NOMO-1 treated with dmso at 0.1 percent for 144 hours (cell line): ENCODE results near the gene ABLIM1.
"Not testable (repeated sequence)": the region's sequence is repeated elsewhere in the genome, so short reads cannot be mapped to it uniquely, and the experiment has no call there.

Experiments used
- DNase-seq: peaks from one replicate; lab custom pipeline; 2025; ENCODE audit not compliant: unreplicated experiment; lab: John Stamatoyannopoulos, UW

ABLIM1 gene

DNA sequence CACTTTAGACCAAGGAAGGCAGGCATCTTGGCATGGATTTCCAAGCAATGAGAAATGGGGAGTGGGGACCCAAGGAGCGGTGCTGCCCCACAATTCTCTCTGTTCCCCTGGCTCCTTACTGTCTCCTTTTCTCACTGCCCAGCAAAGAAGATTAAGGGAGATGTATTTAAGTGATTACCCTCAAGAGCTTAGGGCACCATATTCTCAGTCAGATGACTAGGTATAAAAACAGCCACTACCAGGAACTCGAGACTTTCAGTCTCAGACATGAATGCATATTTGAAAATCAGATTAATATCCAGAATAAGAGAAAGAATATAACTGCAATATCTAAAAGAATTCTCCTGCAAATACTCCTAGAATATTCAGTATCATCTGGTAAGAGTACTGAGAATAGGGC, at the start of gene ABLIM1:
ABLIM1 (minus strand) TSS at position 101 of the 400 bp plus-strand sequence; CDS start at position 26, 75 bp downstream.
- no peak for DNase-seq

DNA sequence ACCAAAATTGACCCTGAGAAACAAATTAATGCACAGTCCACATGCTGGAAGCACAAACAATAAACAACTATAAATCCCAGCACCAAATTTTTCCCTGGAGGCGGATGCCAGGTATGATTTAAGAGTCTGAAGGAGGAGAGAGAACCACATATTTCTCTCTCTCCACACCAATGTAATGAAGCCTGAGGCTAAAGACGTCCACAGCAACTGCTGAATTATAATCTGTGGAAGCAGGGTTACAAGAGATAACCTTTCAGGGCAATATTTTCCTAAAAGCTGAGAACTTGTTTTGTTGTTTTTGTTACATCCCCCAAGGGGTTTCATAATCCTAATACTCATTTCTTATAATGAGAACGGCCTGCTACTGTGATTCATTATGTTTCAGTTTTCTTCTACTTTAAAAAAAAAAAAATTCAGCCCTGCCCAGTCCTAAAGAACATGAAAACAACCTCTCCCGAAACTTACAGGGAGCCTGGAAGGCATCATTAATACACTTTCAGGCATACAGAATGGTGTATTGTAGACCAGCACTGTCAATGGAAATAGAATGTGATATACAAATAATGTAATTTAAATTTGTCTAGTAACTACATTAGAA, 48.5 kb upstream of the ABLIM1 start:
- DNase-seq = no peak

DNA sequence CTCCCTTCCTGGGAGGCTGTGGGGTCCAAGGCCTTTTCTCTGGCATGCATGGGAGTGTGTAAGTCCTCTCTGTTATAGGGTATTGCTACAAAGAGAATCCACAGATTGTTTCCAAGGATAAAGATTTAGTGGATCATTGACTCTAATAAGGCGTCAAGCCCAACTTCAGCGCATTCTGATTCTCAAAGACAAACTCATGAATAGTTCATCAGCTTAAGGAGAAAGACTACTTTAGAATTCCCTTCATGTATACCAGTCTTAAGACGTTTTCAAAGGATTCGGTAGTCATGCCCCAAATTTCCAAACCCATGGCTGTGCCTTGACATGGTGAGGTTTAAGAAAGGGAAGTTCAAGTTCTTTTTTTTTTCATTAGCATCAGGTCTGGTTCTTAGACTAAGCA, 46.6 kb upstream of the ABLIM1 start:
- DNase-seq = no peak

DNA sequence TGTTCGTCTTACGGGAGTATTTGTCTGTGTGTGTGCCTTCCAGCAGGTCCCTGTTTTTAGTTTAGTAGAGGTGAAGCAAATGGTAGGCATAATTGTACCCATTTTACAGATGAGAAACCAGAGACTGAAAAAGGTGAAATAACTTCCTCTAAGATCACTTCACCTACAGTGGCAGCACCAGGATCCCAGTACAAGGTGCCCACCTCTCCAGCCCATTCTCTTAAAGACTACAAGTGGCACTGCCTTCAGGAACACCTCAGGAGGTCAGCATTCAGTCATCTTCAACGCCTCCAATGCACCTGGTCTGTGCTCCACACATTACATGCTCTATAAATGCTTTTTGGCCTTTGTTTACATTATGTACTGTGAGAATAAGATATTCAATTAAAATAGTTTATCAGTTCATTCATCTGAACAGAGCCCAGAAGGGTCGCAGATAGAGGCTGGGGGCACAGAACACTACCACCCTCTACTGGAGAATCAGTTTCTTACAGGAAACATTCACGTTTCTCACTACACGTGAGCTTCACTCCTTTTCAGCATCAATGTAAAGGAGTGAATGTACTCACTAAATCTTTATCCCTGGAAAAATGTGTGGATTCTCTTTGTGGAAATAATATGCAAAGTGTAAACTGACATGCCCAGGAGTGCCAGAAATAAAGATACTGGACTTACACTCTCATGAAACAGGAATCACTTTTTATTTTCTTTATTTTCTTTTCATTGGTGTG, 45.5 kb upstream of the ABLIM1 start:
- no peak for DNase-seq

DNA sequence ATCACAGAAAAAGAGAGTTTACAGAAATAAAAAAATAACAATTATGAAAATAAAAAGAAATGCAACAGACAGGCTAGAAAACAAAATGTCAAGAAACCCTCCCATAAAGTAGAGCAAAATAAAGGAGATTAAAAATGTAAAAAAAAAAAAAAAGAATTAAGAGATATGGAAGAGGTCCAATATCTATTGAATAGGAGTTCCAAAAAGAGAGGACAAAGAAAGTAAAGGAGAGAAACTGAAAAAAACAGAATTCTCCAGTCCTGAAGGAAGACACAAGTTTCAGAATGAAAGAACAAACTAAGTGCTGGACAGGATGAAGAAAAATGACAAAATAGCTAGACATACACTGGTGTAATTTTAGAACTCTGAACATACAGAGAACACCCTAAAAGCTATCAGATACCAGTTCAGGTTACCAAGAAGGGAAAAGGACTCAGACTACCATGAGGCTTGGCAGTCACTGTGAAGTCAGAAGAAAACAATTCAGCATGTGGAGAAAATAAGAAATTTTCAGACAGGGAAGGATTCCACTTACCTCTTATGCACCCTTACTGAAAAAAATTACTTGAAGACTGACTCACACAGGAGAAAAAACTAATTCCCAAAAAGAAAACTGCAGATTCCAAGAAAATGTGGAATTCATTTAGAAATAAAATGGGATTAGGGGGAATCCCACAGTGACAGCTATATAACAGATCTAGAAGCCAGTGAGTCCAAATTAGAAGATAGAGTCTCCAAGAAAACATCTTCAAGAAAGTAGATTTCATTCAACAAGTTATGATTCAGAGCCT, 40.4 kb upstream of the ABLIM1 start:
- DNase-seq = no peak

DNA sequence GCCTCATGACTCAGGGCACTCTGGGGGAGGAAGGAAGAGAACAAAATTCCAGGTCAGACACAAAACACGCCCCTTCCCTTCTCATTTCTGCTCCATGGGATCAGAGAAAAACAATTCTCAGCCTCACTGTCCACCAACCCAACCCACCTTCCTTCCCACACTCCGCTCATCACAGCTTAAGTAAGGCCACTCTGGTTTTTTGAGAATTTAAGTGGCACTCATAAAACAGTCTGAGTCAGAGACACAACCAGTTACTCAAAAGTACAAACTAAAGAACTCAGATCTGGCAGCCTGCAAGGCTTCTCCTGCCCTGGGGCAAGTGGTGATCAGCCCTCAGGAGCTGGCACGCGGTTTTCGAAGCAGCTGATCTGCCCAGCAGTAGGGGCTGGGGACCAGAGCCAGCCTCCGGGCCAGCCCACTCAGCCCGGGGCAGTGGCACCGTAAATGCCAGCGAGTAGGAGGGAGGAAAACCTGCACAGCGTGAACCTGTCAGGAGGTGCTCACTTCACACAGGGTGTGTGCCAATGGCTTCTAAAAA, 39.1 kb upstream of the ABLIM1 start:
- no peak for DNase-seq

DNA sequence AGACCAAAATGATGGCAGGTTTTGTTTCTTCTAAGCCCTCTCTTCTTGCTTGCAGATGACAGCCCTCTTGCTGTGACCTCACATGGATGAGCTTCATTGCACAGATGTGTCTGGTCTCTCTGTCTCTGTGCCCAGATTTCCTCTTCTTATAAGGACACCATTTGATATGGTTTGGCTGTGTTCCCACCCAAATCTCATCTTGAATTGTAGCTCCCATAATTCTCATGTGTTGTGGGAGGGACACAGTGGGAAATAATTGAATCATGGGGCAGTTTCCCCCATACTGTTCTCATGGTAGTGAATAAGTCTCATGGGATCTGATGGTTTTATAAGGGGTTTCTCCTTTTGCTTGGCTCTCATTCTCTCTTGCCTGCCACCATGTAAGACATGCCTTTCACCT, 38.2 kb upstream of the ABLIM1 start:
- DNase-seq = not testable (repeated sequence)

DNA sequence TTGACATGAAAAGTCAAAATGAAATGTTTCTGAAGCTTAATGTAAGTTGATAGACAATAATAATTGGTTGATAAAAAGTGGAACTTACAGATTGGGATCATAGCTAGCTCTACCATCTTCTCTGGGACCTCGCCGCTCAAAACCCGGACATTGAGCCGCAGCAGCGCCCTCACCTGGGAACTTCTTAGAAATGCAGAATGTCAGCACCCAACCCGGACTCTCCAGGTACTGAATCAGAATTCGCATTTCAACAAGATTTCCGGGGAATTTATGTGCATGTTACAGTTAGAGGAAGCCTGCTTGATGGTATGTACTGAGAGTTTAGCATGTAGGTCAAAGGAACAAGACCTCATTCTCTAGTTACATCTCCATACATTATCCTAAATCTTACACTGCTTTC, 36.7 kb upstream of the ABLIM1 start:
- DNase-seq = no peak

DNA sequence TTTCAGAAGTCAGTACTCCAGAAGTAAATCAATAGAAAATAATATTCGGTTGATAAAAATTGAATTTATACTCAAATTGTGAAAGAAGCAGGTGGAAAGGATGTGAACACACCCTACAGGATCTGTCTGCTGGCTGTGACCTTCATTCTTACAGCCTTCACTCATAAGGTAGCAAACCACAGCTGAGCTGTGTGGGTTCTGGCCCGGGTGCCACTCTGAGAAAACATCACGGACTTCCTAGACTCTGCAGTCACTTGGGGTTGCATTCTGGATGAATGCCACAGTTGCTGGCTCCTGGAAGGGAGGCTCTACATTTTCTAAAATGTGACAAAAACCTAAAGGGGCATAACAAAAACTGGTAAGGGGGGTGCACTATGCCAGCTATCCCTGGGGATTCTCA, 36.0 kb upstream of the ABLIM1 start:
- DNase-seq = no peak

DNA sequence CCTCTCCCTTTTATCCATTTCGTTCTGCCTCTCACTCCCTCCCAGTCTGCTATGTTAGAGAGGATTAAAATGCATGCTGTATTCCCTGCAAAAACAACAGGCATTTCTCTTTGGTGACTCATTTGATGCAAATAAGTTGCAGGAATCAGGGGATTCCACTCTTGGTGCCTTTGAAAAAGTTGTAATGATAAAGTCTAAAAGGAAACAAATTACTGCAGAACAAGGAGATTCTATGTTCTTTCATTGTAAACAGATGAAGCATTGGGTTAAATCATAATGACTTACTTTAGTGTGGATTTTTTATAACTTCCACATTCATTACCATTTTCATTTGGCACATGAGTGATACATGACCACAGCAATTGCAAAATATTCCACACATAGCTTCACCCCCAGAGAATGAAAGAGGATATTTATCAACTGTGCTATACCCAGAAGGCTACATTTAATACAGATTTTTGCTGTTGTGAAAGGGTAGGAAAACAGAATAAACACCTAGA, 33.4 kb upstream of the ABLIM1 start:
- DNase-seq = no peak

DNA sequence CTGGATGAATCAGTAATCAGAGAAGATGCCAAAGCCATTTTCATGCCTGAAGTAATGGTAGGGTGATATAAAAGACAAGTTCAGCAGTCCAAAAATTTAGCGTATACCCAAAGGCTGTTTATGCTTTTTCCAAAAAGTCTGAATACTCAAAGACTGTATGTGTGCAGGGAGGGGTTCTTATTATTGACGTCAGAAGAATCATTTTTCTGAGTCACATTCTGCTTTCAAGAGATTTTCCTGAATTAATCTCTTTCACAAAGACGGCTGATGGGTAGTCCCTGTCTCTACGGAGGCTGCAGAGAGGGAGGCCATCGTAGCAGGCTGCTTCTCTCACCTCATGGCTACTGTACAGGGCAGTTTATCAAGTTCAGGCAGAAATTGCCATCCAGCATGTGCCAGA, 30.7 kb upstream of the ABLIM1 start:
- no peak for DNase-seq

DNA sequence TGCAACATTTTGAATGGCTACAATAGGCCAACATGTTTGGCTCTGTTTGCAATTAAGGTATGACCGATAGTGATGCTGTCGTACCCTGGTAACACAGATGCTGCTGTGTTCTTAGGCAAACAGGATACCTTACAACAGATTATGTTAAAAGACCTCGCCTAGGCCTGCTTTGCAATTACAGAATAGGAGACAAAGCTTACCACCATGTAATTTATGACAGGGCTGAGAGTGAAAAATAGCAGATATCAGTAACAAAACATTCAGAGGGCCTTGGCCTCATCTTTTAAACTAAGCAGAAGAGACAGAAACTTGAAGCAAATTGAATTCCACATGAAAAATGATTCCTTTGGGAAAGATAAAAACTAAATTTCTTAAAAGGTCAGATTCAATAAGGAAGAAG, 29.4 kb upstream of the ABLIM1 start:
- no peak for DNase-seq

DNA sequence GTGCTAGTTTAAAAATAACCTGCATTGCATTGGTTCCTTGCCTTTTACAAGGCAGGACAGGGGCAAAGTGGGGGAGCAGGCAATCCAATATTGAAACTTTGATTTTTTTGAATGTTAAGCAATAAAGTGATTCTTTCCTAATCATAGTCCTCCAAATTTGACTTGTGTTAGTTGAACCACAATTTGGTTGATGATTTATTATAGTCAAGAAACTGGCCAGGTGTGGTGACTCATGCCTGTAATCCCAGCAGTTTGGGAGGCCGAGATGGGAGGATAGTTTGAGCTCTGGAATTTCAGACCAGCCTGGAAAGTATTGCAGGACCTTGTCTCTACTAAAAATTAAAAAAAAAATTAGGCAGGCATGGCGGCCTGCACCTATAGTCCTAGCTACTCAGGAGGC, 27.9 kb upstream of the ABLIM1 start:
- DNase-seq = no peak

DNA sequence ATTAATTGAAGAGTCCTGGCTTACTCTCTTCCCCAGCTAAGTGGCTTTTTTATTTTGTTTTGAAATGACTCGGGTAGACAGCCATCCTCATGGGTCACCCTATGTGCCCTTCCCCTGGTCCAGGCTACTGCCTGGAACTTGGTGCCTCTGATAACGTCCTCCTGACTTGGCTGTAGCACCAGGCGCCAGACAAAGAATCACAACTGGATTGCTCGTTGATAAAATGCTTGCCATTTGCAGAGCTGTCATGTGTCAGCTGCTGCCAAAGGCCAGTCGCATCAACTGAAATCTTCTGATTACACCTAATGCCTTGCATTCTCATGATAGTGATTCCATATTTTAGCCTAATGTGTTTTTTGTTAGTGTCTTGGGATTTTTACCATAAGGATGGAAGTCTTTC, 27.4 kb upstream of the ABLIM1 start:
- DNase-seq = no peak

DNA sequence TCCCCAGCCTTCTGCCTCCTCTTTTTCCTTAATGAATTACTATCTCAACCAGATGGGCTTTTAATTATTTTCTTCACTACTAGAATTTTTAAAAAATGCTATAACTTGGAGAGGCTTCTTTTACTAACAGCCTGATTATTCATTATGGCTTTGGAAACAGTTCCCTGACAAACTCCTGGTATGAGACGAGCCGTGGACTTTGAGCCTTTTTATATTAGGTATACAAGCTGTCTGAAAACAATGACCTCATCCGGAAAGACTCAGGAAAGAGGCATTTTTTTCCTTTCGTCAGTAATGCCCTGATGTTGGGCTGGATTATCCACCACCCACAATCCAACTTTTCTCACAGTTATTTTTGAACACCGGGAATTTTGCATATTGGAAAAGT, 26.7 kb upstream of the ABLIM1 start:
- DNase-seq = no peak

DNA sequence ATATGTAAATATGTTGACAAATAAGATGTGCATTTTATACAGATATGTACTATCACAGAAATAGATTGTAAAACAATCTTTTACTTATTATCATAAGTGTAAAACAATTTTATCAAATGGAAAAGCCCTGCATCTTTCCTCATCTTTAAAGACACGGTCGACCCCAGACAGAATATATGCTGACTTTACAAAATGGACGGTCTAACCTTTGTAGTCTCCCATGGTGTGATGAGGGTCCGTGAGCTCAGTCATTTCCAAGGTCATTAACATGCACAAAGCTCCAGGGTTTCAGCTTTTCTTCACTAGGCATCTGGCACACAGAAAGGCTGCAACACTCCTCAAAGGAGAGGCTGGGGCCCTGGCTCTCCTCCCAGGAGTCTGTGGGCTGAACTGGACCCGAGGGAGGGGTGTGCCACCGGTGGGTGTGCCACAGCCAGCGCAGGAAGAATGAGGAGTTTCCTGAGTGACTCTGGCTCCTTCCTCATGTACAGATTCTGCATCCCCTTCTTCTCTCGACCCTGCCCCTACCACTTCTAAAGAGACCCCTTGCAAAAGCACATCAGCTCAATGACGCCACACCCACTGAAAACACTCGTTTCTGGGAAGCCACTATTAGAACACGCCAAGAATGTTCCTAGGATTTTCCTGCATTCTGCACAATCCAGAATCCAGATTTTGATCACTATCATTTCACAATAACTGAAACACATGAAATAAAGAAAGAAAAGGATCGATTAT, 26.2 kb upstream of the ABLIM1 start:
- no peak for DNase-seq

DNA sequence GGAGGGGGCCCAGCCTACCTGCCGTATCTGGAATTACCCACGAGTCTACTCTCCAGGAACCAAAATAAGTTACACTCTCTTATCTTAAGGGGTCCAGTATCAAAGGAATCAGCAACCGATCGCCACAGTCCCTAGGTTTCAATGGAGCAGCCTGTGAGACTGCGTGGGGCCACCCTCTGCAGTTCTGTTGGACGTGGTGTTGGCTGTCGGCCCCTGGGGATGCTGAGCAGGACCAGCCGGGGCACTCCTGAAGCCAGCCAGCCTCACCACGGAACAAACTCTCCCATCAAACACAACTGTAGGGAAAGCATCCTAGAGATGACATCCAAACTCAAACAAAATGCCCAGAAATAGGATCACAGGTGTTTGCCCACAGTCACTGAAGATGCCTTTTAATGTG, 25.5 kb upstream of the ABLIM1 start:
- DNase-seq = no peak

DNA sequence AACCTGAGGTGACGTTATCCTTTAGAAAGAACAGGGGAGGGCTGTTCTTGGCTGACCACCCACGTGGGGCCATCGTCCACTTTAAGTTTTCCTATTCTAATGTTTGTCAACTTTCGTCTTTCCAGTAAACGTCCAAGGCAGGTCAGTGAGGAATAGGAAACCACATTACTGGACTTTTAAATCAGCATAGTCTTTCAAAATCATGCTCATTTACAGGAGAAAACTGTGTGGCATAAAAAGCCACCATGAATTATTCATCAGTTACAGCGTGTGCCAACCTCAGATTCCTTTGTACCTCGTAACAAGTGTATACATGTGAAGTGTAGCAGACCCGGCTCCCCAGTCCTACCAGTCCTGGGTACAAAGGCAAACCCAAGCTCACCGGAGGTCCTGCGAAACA, 25.1 kb upstream of the ABLIM1 start:
- no peak for DNase-seq

DNA sequence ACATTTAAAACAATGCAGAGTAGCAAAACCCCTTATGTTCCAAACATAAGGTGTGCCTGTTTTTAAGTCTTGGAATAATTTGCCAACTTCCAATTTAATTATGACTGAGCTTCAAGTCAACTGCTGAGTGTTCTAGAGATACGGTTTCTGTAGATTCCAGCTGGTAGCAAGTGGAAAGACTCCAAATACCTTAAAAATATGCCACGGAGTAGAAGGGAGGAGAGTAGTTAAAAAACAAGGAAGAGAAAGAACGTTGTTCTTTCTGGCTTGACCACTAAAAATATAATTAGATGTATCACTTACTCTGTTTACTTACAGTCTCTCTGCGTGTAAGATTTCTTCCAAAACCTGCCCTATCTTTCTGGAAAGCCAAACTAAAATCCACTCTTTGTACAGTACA, 24.5 kb upstream of the ABLIM1 start:
- no peak for DNase-seq

DNA sequence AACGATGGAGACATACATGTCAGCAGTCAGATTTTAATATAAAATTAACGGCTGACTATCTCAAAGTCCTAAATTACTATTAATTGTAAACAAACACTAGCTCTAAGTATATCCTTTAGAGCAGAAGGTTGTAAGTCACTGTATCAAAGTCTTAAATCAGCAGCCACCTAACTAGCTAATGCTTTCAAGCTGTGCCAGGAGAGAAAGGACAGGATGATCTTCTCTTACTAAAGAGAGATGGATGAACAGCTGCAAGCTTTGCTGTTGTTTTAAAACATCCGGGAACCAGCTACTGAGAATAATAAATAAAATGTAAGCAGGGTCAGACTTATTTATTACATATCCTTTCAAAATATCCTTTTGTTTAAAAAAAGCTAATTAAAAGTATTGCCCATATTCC, 24.0 kb upstream of the ABLIM1 start:
- DNase-seq = no peak

DNA sequence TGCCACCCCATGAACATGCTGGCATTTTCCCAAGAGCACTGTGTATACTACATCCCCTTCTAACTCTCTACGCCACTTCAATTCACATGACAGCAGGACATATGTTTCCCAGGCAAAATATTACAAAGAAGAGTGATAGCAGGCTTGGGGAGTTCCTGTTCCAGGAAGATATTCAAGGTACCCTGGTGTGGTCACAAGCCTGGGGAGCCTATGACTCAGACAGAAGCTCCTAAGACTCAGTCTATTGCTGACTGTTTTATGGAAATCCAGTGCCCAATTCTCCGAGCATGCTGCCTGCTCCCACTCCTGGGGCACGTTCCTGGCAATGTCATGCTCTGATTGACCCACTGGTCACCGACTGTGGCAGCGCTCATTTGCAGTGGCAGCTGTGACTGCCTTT, 23.5 kb upstream of the ABLIM1 start:
- no peak for DNase-seq
